Measurements from ENCODE around the gene ITGB4. TPM values are rescaled to one million over a fixed set of nuclear protein-coding genes. Genes with fewer than 3 reads are reported as not detected.
"Not testable (repeated sequence)": the region's sequence is repeated elsewhere in the genome, so short reads cannot be mapped to it uniquely, and the experiment has no call there.

ITGB4 gene
- total and polyA plus RNA-seq, 2 experiments from 2014 or later, result 6.1 to 9.7 TPM

DNA sequence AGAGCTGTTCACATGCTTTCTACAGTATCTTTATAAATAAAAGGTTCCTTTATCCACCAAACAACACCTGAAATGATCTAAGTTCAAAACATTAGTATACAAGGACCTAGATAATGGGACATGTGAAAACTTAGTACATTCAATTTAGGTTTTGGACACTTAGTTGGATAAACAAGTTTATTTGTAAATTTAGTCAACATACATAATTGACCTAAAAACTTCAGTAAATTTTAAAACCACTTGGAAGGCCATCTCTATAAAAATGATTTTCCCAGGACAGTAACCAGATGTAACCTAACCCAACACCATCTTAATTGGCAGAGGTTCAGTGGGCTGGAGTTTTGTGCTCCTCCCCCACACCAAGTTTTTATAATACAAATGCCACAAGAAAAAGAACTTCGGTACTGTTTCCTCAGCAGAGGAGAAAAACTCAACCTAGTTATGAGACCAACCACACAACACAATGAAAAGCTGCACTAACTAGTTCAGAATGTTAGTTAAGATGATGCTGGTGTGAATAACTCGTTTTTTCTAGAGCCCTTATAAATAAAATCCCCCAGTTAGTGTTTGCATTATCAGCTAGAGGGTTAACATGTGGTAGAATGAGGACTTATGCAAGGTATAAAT, 56.1 kb downstream of the ITGB4 start (continued):
- TF ChIP-seq, protein P1, sequence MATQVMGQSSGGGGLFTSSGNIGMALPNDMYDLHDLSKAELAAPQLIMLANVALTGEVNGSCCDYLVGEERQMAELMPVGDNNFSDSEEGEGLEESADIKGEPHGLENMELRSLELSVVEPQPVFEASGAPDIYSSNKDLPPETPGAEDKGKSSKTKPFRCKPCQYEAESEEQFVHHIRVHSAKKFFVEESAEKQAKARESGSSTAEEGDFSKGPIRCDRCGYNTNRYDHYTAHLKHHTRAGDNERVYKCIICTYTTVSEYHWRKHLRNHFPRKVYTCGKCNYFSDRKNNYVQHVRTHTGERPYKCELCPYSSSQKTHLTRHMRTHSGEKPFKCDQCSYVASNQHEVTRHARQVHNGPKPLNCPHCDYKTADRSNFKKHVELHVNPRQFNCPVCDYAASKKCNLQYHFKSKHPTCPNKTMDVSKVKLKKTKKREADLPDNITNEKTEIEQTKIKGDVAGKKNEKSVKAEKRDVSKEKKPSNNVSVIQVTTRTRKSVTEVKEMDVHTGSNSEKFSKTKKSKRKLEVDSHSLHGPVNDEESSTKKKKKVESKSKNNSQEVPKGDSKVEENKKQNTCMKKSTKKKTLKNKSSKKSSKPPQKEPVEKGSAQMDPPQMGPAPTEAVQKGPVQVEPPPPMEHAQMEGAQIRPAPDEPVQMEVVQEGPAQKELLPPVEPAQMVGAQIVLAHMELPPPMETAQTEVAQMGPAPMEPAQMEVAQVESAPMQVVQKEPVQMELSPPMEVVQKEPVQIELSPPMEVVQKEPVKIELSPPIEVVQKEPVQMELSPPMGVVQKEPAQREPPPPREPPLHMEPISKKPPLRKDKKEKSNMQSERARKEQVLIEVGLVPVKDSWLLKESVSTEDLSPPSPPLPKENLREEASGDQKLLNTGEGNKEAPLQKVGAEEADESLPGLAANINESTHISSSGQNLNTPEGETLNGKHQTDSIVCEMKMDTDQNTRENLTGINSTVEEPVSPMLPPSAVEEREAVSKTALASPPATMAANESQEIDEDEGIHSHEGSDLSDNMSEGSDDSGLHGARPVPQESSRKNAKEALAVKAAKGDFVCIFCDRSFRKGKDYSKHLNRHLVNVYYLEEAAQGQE (IDR thresholded peaks at IDR 0.05; ENCODE audit: unreplicated experiment), result no peak
- TF ChIP-seq JUNB (IDR thresholded peaks at IDR 0.05; ENCODE audit: unreplicated experiment) (no peak), NANOG (IDR thresholded peaks at IDR 0.05; ENCODE audit: borderline replicate concordance) (no peak), ZNF114 (CRISPR knock-in tag; IDR thresholded peaks at IDR 0.05) (no peak)

GRCh38 chr17:75778066-75778860, 57.0 kb downstream of the ITGB4 start:
- H3K4me3 Mint-ChIP-seq, result peak overlapping the region; percentile 92
- Histone ChIP-seq H3K36me3 (ENCODE audit: insufficient read depth) (peaks cover 17% of the 10 kb centered on the region; the same call in 1 of the 2 replicates), H3K27ac (ENCODE audit: low read depth) (peak overlapping the region; percentile 23), H3F3A (replicated peaks; ENCODE audit: low read depth) (peaks cover 31% of the 10 kb centered on the region), H4K20me1 (replicated peaks; ENCODE audit: insufficient read depth) (peaks cover 18% of the 10 kb centered on the region), H3K4me3 (peak overlapping the region; percentile 80), H3K79me2 (replicated peaks; ENCODE audit: insufficient read depth) (peaks cover 22% of the 10 kb centered on the region), H3K4me2 (peak overlapping the region; percentile 91)
- not testable (repeated sequence) for ATAC-seq; H3K9me3 Mint-ChIP-seq; H3K4me1 ChIP-seq (ENCODE audit: insufficient read depth); DNase-seq (ENCODE audit: low spot score); H2AFZ ChIP-seq; H3K27me3 ChIP-seq (ENCODE audit: insufficient read depth); H3K9me2 ChIP-seq (ENCODE audit: insufficient read depth)
- H3K4me1 Mint-ChIP-seq, result peaks cover 37% of the 10 kb centered on the region
- peak overlapping the region; percentile 97 for H3K27ac Mint-ChIP-seq
- peaks cover 46% of the 10 kb centered on the region for H3K36me3 Mint-ChIP-seq (ENCODE audit: low read depth)
- peaks cover 43% of the 10 kb centered on the region for H3K27me3 Mint-ChIP-seq (ENCODE audit: insufficient read depth, low read depth, poor library complexity)

GRCh38 chr17:75778861-75779249, 57.6 kb downstream of the ITGB4 start:
- ATAC-seq, result peak; percentile 23
- H3K4me2 ChIP-seq, result peak overlapping the region; percentile 91
- peak; percentile 79 for DNase-seq (ENCODE audit: low spot score)

More at GRCh38 chr17:75778861-75779249, 57.6 kb downstream of the ITGB4 start:
- Histone ChIP-seq H3K27ac (ENCODE audit: low read depth) (peak overlapping the region; percentile 23), H4K20me1 (replicated peaks; ENCODE audit: insufficient read depth) (peaks cover 18% of the 10 kb centered on the region), H3K9me2 (ENCODE audit: insufficient read depth) (no peaks in the 10 kb centered on the region), H3K79me2 (replicated peaks; ENCODE audit: insufficient read depth) (peaks cover 22% of the 10 kb centered on the region), H3K36me3 (ENCODE audit: insufficient read depth) (peaks cover 17% of the 10 kb centered on the region; the same call in 1 of the 2 replicates), H3K27me3 (ENCODE audit: insufficient read depth) (no peaks in the 10 kb centered on the region), H3K4me1 (ENCODE audit: insufficient read depth) (peaks cover 14% of the 10 kb centered on the region), H3F3A (replicated peaks; ENCODE audit: low read depth) (peaks cover 33% of the 10 kb centered on the region), H2AFZ (no peak overlapping the region), H3K4me3 (peak overlapping the region; percentile 80)
- Mint-ChIP-seq H3K27me3 (ENCODE audit: insufficient read depth, low read depth, poor library complexity) (peaks cover 40% of the 10 kb centered on the region), H3K36me3 (ENCODE audit: low read depth) (peaks cover 46% of the 10 kb centered on the region), H3K9me3 (peaks cover 4% of the 10 kb centered on the region; the same call in 2 of the 3 replicates), H3K4me1 (peaks cover 43% of the 10 kb centered on the region), H3K4me3 (peak overlapping the region; percentile 92), H3K27ac (peak overlapping the region; percentile 97)
- 0 out of 2 replicates have a peak, but pooled peaks have one; percentile 41 for TF ChIP-seq CREB1 (CRISPR knock-in tag; IDR thresholded peaks at IDR 0.05; ENCODE audit: low read depth)
- no peak for TF ChIP-seq STAT1 (IDR thresholded peaks at IDR 0.05; ENCODE audit: unreplicated experiment)
- TF ChIP-seq POLR2AphosphoS5 (IDR thresholded peaks at IDR 0.05; ENCODE audit: low read depth), result no peak
- TF ChIP-seq, protein P1 (IDR thresholded peaks at IDR 0.05; ENCODE audit: unreplicated experiment), result no peak
- TF ChIP-seq, protein P2, sequence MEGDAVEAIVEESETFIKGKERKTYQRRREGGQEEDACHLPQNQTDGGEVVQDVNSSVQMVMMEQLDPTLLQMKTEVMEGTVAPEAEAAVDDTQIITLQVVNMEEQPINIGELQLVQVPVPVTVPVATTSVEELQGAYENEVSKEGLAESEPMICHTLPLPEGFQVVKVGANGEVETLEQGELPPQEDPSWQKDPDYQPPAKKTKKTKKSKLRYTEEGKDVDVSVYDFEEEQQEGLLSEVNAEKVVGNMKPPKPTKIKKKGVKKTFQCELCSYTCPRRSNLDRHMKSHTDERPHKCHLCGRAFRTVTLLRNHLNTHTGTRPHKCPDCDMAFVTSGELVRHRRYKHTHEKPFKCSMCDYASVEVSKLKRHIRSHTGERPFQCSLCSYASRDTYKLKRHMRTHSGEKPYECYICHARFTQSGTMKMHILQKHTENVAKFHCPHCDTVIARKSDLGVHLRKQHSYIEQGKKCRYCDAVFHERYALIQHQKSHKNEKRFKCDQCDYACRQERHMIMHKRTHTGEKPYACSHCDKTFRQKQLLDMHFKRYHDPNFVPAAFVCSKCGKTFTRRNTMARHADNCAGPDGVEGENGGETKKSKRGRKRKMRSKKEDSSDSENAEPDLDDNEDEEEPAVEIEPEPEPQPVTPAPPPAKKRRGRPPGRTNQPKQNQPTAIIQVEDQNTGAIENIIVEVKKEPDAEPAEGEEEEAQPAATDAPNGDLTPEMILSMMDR (conservative IDR thresholded peaks at IDR 0.05; ENCODE audit: low read depth in 2 of 2), result peak; percentile 70 to 78
- no peak for TF ChIP-seq ZNF114 (CRISPR knock-in tag; IDR thresholded peaks at IDR 0.05)
- no peak for TF ChIP-seq EZH2 (IDR thresholded peaks at IDR 0.05; ENCODE audit: low read depth, unreplicated experiment)

Data from GM23338 (cell line).